ENCODE data around the gene PTPRE.

Gene PTPRE

GRCh38 chr10:128029290-128029651, 122.4 kb downstream of the PTPRE start:
- no peak for DNase-seq

- no peak for DNase-seq
These were observed 122.9 kb downstream of the PTPRE start for GRCh38 chr10:128029731-128030369.

GRCh38 chr10:128030498-128031072, 123.7 kb downstream of the PTPRE start:
- no peak for DNase-seq

- no peak for DNase-seq
These were observed 124.3 kb downstream of the PTPRE start for GRCh38 chr10:128031216-128031615.

- no peak for DNase-seq
These were observed 125.6 kb downstream of the PTPRE start for GRCh38 chr10:128032466-128032865.

- DNase-seq, result peak; percentile 81
These were observed 128.7 kb downstream of the PTPRE start for GRCh38 chr10:128035557-128035973.

GRCh38 chr10:128036011-128036615, 129.2 kb downstream of the PTPRE start:
- DNase-seq, result no peak

GRCh38 chr10:128036746-128037543, 130.0 kb downstream of the PTPRE start:
- DNase-seq, result no peak

- DNase-seq, result no peak
These were observed 133.2 kb downstream of the PTPRE start for GRCh38 chr10:128040096-128040495.

GRCh38 chr10:128040681-128041080, 133.8 kb downstream of the PTPRE start:
- DNase-seq, result no peak

- DNase-seq, result no peak
These were observed 135.3 kb downstream of the PTPRE start for GRCh38 chr10:128042131-128042610.

- no peak for DNase-seq
These were observed 136.5 kb downstream of the PTPRE start for GRCh38 chr10:128043259-128044045.

GRCh38 chr10:128044186-128044585, 137.3 kb downstream of the PTPRE start:
- no peak for DNase-seq

GRCh38 chr10:128044961-128045832, 138.3 kb downstream of the PTPRE start:
- DNase-seq, result no peak

- DNase-seq, result no peak
These were observed 138.9 kb downstream of the PTPRE start for GRCh38 chr10:128045833-128046120.

- DNase-seq, result no peak
These were observed 139.5 kb downstream of the PTPRE start for GRCh38 chr10:128046156-128046952.

GRCh38 chr10:128046953-128047290, 140.0 kb downstream of the PTPRE start:
- DNase-seq, result no peak

- peak; percentile 81 for DNase-seq
These were observed 140.4 kb downstream of the PTPRE start for GRCh38 chr10:128047351-128047750.

GRCh38 chr10:128047991-128048818, 141.3 kb downstream of the PTPRE start:
- no peak for DNase-seq

- no peak for DNase-seq
These were observed 141.9 kb downstream of the PTPRE start for GRCh38 chr10:128048819-128049210.
